HepG2 (cell line): ENCODE data around the gene FBXL7. TPM values are rescaled to one million over a fixed set of nuclear protein-coding genes. Genes with fewer than 3 reads are reported as not detected.

Experiments
- ATAC-seq: fragments of 200-7000 bp; cut with Tn5 transposase; 3 replicates; pipeline ENCODE4 v1.9.1; 2020; ENCODE audit warnings: mild to moderate bottlenecking, moderate library complexity
- BruUV-seq: library from RNA; stranded (reverse); fragments of 400-500 nt; replicated peaks from 2 replicates; lab custom pipeline; 2021; lab: Mats Ljungman, UMichigan
- CTCF ChIA-PET: fragments of 300-600 bp; formaldehyde crosslinking; extraction: SDS; loops from one replicate; lab custom pipeline; 2021; ENCODE audit warnings: low total read pairs, inconsistent platforms, low intra/inter-chr PET ratio; lab: Yijun Ruan, JAX
- POLR2A ChIA-PET: fragments of 350-600 bp; sonication (Branson Sonifier 250); formaldehyde crosslinking; loops from one replicate; lab custom pipeline; 2020; ENCODE audit warnings: antibody characterized with exemption, inconsistent platforms; lab: Yijun Ruan, JAX
- DNase-seq: peaks from one replicate; pipeline ENCODE4 v3.0.0-alpha.2; 2015; ENCODE audit warnings: low spot score
- FAIRE-seq: peaks from 3 replicates; lab custom pipeline; 2011; peaks lifted over from hg19 to GRCh38; lab: Jason Lieb, UNC
- H2AFZ ChIP-seq: one replicate; pipeline ENCODE4 v1.6.1; 2011; ENCODE audit warnings: low read length, inconsistent platforms
- H3K27ac ChIP-seq: fragments of 300-600 bp; 3 replicates; pipeline ENCODE4 v1.8.0; 2011; ENCODE audit warnings: mixed run types, mild to moderate bottlenecking, mixed read lengths, low read length, inconsistent platforms; ENCODE audit not compliant: insufficient read depth; ENCODE audit errors: extremely low read length
- H3K27me3 ChIP-seq, 2 experiments: fragments of 200-600 bp in 1 of 2; 2 replicates in 1 of 2; 3 replicates in 1 of 2; pipeline versions ENCODE4 v1.6.0 to v1.8.0; 2011; ENCODE audit warnings: low read length in 2 of 2, mild to moderate bottlenecking in 2 of 2, moderate library complexity in 2 of 2, inconsistent platforms in 1 of 2; ENCODE audit not compliant: insufficient read depth in 2 of 2, control insufficient read depth in 1 of 2
- H3K36me3 ChIP-seq, 2 experiments: fragments of 200-600 bp in 1 of 2; replicated peaks in 1 of 2; 2 replicates in 1 of 2; 3 replicates in 1 of 2; pipeline versions ENCODE4 v1.5.1 to v1.8.0; 2011; ENCODE audit warnings: low read length in 2 of 2, inconsistent platforms in 1 of 2; ENCODE audit not compliant: insufficient read depth in 2 of 2, control insufficient read depth in 1 of 2
- H3K4me1 ChIP-seq: 2 replicates; pipeline ENCODE4 v1.5.1; 2012; ENCODE audit warnings: low read length, inconsistent platforms; ENCODE audit not compliant: insufficient read depth
- H3K4me2 ChIP-seq: 2 replicates; pipeline ENCODE4 v1.6.0; 2011; ENCODE audit warnings: low read depth, low read length, inconsistent platforms
- H3K4me3 ChIP-seq, 3 experiments: fragments of 200-600 bp in 1 of 3; sonication (generic), shearing (Covaris generic) in 1 of 3; replicated peaks in 1 of 3; 2 replicates each; pipeline ENCODE4 v1.5.1; 2011 to 2016; ENCODE audit warnings: low read length in 3 of 3, inconsistent platforms in 2 of 3, low read depth in 2 of 3, mild to moderate bottlenecking in 2 of 3, control low read depth in 1 of 3, mixed read lengths in 1 of 3; ENCODE audit not compliant: insufficient read depth in 1 of 3
- H3K79me2 ChIP-seq: one replicate; pipeline ENCODE4 v1.6.1; 2011; ENCODE audit warnings: low read length, inconsistent platforms; ENCODE audit not compliant: insufficient read depth
- H3K9ac ChIP-seq: 2 replicates; pipeline ENCODE4 v1.6.0; 2011; ENCODE audit warnings: mild to moderate bottlenecking, low read depth, low read length, inconsistent platforms; ENCODE audit not compliant: insufficient read depth
- H3K9me3 ChIP-seq: 2 replicates; pipeline ENCODE4 v1.5.1; 2012; ENCODE audit warnings: mild to moderate bottlenecking, low read length
- H4K20me1 ChIP-seq: 2 replicates; pipeline ENCODE4 v1.6.0; 2011; ENCODE audit warnings: inconsistent platforms, mild to moderate bottlenecking, low read length, moderate library complexity; ENCODE audit not compliant: insufficient read depth
- HMGXB3 ChIP-seq: sonication (generic); formaldehyde crosslinking; IDR thresholded peaks from 2 replicates; pipeline ENCODE4 v1.4.0; 2020; ENCODE audit warnings: missing genetic modification reagents, borderline replicate concordance
- HNRNPH1 ChIP-seq: fragments of 200-400 bp; formaldehyde crosslinking; optimal IDR thresholded peaks from 2 replicates; pipeline ENCODE3; 2017; ENCODE audit warnings: mild to moderate bottlenecking, low read depth, low read length
- POLR2AphosphoS5 ChIP-seq: IDR thresholded peaks from 2 replicates; pipeline ENCODE4 v1.6.1; 2012; ENCODE audit warnings: low read depth, low read length
- RNF2 ChIP-seq: fragments of 450-650 bp; conservative IDR thresholded peaks from 2 replicates; pipeline ENCODE4 v1.6.1; 2016; ENCODE audit warnings: low read depth
- ZBTB7B ChIP-seq: sonication (generic); formaldehyde crosslinking; IDR thresholded peaks from 2 replicates; pipeline ENCODE4 v1.4.0; 2020; ENCODE audit warnings: missing genetic modification reagents
- ZC3H4 ChIP-seq: sonication (generic); formaldehyde crosslinking; IDR thresholded peaks from 2 replicates; pipeline ENCODE4 v1.4.0; 2020; ENCODE audit warnings: missing genetic modification reagents, borderline replicate concordance
- ZNF274 ChIP-seq: sonication (generic); formaldehyde crosslinking; IDR thresholded peaks from 2 replicates; pipeline ENCODE4 v1.5.1; 2020; ENCODE audit warnings: mild to moderate bottlenecking, missing genetic modification reagents
- ZNF343 ChIP-seq: sonication (generic); formaldehyde crosslinking; IDR thresholded peaks from 2 replicates; pipeline ENCODE4 v1.4.0; 2020; ENCODE audit warnings: mild to moderate bottlenecking, missing genetic modification reagents
- ZNF616 ChIP-seq: sonication (generic); formaldehyde crosslinking; IDR thresholded peaks from 2 replicates; pipeline ENCODE4 v1.5.0; 2020; ENCODE audit warnings: low read depth, mild to moderate bottlenecking, missing genetic modification reagents
- ZNF770 ChIP-seq: sonication (generic); formaldehyde crosslinking; IDR thresholded peaks from 2 replicates; pipeline ENCODE4 v1.5.0; 2020; ENCODE audit warnings: mild to moderate bottlenecking, missing genetic modification reagents
- WGBS: methylation state at CpG from one replicate; pipeline ENCODE4 v1.1.6; 2017; ENCODE audit warnings: low lambda C conversion rate; 5-methylcytosine and 5-hydroxymethylcytosine counted together
- in situ Hi-C: cut with HindIII; loops from 2 replicates; pipeline ENCODE4 v1.10.0; 2017; ENCODE audit warnings: low pct_unique_long_range_greater_than_20kb; ENCODE audit not compliant: extremely low pct_ligation_motif_present
- intact Hi-C: fragments of 100-400 bp; cut with micrococcal nuclease; formaldehyde crosslinking; loops from one replicate; pipeline ENCODE4 v1.10.0; 2022; ENCODE audit not compliant: unreplicated experiment
- polyA plus RNA-seq, 8 experiments: library from polyadenylated mRNA; depleted of rRNA in 3 of 8; stranded (reverse) in 7 of 8; unstranded in 1 of 8; fragments of >200 nt; fragmentation: Illumina TruSeq in 4 of 8; extraction: Trizol in 4 of 8; gene quantifications; 2 replicates each; pipeline versions ENCODE4 v1.2.1 to v1.2.3, GENCODE V29; 2011 to 2016; ENCODE audit warnings: low read depth in 4 of 8, missing spikeins in 1 of 8, mixed read lengths in 1 of 8; ENCODE audit not compliant: insufficient read depth in 1 of 8
- total RNA-seq, 5 experiments: library from RNA; depleted of rRNA; stranded (reverse); fragments of >200 nt; fragmentation: Illumina TruSeq; extraction: Trizol; gene quantifications; 2 replicates each; pipeline ENCODE4 v1.2.3, GENCODE V29; 2016; ENCODE audit warnings: low read depth in 1 of 5
- TF ChIP-seq, protein P1 (sequence below): sonication (generic); formaldehyde crosslinking; IDR thresholded peaks from 2 replicates; pipeline ENCODE4; 2020; ENCODE audit warnings: missing genetic modification reagents, mild to moderate bottlenecking, borderline replicate concordance
- TF ChIP-seq, protein P2 (sequence below): sonication (generic); formaldehyde crosslinking; IDR thresholded peaks from 2 replicates; pipeline ENCODE4 v1.8.1; 2023; ENCODE audit warnings: mild to moderate bottlenecking, moderate library complexity, missing genetic modification reagents
- TF ChIP-seq, protein P3 (sequence below): sonication (generic); formaldehyde crosslinking; IDR thresholded peaks from 2 replicates; pipeline ENCODE4 v1.4.0; 2020; ENCODE audit warnings: mild to moderate bottlenecking, missing genetic modification reagents

FBXL7 gene
- total and polyA plus RNA-seq, 2 of the 13 experiments (the other 11 are each of a cell fraction or from before 2014, with no cell fraction given): 0.07 TPM; not detected in 1

- Histone ChIP-seq H2AFZ (no peak overlapping the region), H4K20me1 (no peaks in the 10 kb centered on the region), H3K4me3 (no peak overlapping the region), H3K9me3 (no peaks in the 10 kb centered on the region), H3K27me3 (no peaks in the 10 kb centered on the region), H3K79me2 (no peaks in the 10 kb centered on the region), H3K27ac (no peak overlapping the region), H3K36me3 (no peaks in the 10 kb centered on the region), H3K9ac (no peak overlapping the region), H3K4me2 (no peak overlapping the region), H3K4me1 (no peaks in the 10 kb centered on the region)
- POLR2A ChIA-PET: no interaction called here
- no peak for DNase-seq
- FAIRE-seq: no peak
- in situ Hi-C loops (no loop called here), intact Hi-C loops (no loop called here)
- no peak for ATAC-seq
- 0% methylated on average over 2 of the region's 2 CpGs for WGBS
- no TSS peak for BruUV-seq
- CTCF ChIA-PET: no interaction called here
- TF ChIP-seq HNRNPH1 (no peak), ZNF343 (CRISPR knock-in tag) (no peak), ZNF616 (CRISPR knock-in tag) (no peak), ZBTB7B (no peak), ZC3H4 (CRISPR knock-in tag) (no peak), RNF2 (no peak), POLR2AphosphoS5 (no peak), ZNF274 (CRISPR knock-in tag) (no peak), ZNF770 (CRISPR knock-in tag) (no peak), HMGXB3 (CRISPR knock-in tag) (no peak)
- TF ChIP-seq, protein P1, sequence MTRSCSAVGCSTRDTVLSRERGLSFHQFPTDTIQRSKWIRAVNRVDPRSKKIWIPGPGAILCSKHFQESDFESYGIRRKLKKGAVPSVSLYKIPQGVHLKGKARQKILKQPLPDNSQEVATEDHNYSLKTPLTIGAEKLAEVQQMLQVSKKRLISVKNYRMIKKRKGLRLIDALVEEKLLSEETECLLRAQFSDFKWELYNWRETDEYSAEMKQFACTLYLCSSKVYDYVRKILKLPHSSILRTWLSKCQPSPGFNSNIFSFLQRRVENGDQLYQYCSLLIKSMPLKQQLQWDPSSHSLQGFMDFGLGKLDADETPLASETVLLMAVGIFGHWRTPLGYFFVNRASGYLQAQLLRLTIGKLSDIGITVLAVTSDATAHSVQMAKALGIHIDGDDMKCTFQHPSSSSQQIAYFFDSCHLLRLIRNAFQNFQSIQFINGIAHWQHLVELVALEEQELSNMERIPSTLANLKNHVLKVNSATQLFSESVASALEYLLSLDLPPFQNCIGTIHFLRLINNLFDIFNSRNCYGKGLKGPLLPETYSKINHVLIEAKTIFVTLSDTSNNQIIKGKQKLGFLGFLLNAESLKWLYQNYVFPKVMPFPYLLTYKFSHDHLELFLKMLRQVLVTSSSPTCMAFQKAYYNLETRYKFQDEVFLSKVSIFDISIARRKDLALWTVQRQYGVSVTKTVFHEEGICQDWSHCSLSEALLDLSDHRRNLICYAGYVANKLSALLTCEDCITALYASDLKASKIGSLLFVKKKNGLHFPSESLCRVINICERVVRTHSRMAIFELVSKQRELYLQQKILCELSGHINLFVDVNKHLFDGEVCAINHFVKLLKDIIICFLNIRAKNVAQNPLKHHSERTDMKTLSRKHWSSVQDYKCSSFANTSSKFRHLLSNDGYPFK (CRISPR knock-in tag): no peak
- TF ChIP-seq, protein P2, sequence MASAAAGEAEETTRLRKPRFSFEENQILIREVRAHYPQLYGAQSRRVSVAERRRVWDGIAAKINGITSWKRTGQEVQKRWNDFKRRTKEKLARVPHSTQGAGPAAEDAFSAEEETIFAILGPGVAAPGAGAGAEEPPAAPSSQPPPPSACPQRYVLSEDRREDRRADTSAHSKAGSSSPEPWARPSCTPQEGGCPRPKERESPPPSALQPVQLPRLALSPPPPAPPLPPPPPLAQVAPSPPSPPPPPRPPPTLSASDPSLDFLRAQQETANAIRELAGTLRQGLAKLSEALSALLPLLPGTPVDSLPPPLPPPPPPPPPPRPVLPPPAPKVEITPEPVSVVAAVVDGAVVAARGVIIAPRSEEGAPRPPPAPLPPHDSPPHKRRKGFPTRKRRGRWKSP (CRISPR knock-in tag): no peak
- TF ChIP-seq, protein P3, sequence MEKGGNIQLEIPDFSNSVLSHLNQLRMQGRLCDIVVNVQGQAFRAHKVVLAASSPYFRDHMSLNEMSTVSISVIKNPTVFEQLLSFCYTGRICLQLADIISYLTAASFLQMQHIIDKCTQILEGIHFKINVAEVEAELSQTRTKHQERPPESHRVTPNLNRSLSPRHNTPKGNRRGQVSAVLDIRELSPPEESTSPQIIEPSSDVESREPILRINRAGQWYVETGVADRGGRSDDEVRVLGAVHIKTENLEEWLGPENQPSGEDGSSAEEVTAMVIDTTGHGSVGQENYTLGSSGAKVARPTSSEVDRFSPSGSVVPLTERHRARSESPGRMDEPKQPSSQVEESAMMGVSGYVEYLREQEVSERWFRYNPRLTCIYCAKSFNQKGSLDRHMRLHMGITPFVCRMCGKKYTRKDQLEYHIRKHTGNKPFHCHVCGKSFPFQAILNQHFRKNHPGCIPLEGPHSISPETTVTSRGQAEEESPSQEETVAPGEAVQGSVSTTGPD: no peak
Measured at GRCh38 chr5:15943487-15943886, 443.5 kb downstream of the FBXL7 start.
